ENCODE results near the gene KLHDC3.
A peak's percentile ranks its signal among the peaks of the same experiment; 100 is the strongest.

- TF ChIP-seq TAF1 (IDR thresholded peaks at IDR 0.05; ENCODE audit: low read depth), result peak; percentile 57
- no peak for TF ChIP-seq REST (IDR thresholded peaks at IDR 0.05; ENCODE audit: low read depth)
- TF ChIP-seq YY1 (IDR thresholded peaks at IDR 0.05; ENCODE audit: low read depth), result no peak
- no peak for TF ChIP-seq RAD21 (IDR thresholded peaks at IDR 0.05; ENCODE audit: low read depth)
- TF ChIP-seq MAX (IDR thresholded peaks at IDR 0.05), result peak; percentile 90
- TF ChIP-seq EP300 (IDR thresholded peaks at IDR 0.05; ENCODE audit: borderline replicate concordance), result no peak
- TF ChIP-seq CEBPB (IDR thresholded peaks at IDR 0.05), result no peak
- no peak for TF ChIP-seq FOXM1 (IDR thresholded peaks at IDR 0.05; ENCODE audit: borderline replicate concordance, low read depth)
- TF ChIP-seq CREB1 (IDR thresholded peaks at IDR 0.05; ENCODE audit: low read depth), result peak; percentile 61
- 0 out of 2 replicates have a peak, but pooled peaks have one; percentile 38 for TF ChIP-seq TCF12 (IDR thresholded peaks at IDR 0.05; ENCODE audit: low read depth)
Measured at GRCh38 chr6:43013843-43014433, at the start of gene KLHDC3, which contains the start of gene MEA1.

Data from Ishikawa (cell line).